Fibroblast of lung (primary cell): ENCODE measurements around the gene CAPRIN1.
"Not testable (repeated sequence)": the region's sequence is repeated elsewhere in the genome, so short reads cannot be mapped to it uniquely, and the experiment has no call there.

Experiments used
- CTCF ChIP-seq, 2 donors: IDR thresholded peaks in 1 of 2; conservative IDR thresholded peaks in 1 of 2; 1 replicate in 1 of 2; 2 replicates in 1 of 2; pipeline ENCODE4 v1.5.1; 2011 to 2012; ENCODE audit warnings: low read length in 2 of 2, control low read depth in 1 of 2, inconsistent platforms in 1 of 2, low read depth in 1 of 2, mild to moderate bottlenecking in 1 of 2
- EZH2 ChIP-seq: IDR thresholded peaks from 2 replicates; pipeline ENCODE4 v1.5.1; 2012; ENCODE audit warnings: low read length, control low read depth, mild to moderate bottlenecking; ENCODE audit errors: missing control alignments

DNA sequence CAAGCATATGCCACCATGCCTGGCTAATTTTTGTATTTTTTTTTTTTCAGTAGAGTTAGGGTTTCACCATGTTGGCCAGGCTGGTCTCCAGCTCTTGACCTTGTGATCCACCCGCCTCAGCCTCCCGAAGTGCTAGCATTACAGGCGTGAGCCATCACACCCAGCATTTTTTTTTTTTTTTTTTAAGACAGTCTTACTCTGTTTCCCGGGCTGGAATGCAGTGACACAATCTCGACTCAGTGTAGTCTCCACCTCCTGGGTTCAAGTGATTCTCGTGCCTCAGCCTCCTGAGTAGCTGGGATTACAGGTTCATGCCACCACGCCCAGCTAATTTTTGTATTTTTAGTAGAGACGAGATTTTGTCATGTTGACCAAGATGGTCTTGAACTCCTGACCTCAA is 15.2 kb downstream of the CAPRIN1 start:
- TF ChIP-seq CTCF (conservative IDR thresholded peaks at IDR 0.05 in 1 of 2, IDR thresholded peaks at IDR 0.05 in 1 of 2; ENCODE audit: low read depth in 1 of 2, low read length in 2 of 2); EZH2: not testable (repeated sequence)
